ENCODE measurements around the gene ABT1.

DNA sequence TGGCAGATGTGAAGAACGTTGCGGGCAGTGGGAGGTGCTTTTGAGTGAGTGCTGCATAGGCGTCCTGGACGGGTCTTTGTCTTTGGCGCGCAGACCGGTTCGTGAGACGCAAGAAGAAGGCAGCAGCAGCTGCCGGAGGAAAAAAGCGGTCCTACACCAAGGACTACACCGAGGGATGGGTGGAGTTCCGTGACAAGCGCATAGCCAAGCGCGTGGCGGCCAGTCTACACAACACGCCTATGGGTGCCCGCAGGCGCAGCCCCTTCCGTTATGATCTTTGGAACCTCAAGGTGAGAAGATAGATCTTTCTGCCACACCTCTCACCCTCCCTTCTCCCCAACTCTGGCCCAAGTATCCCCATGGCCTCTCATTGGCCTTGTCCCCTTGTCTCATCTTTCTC, 1.1 kb downstream of the ABT1 start:
- TF ChIP-seq POLR2A (IDR thresholded peaks at IDR 0.05; ENCODE audit: low read length) (no peak), GATA1 (IDR thresholded peaks at IDR 0.05; ENCODE audit: low read depth, low read length) (no peak)

All from erythroblast (primary cell).